Upper lobe of right lung (tissue), 1 donor: ENCODE measurements around the gene CFAP73. TPM values are rescaled to one million over a fixed set of nuclear protein-coding genes. Genes with fewer than 3 reads are reported as not detected.

ENCODE experiments used
- ATAC-seq: fragments of 200-7000 bp; cut with Tn5 transposase; one replicate; pipeline ENCODE4 v1.9.1; 2020; ENCODE audit warnings: mild to moderate bottlenecking, moderate library complexity
- DNase-seq: peaks from one replicate; pipeline ENCODE4 v3.0.0-alpha.2; 2020
- H3K27ac ChIP-seq: fragments of 200-600 bp; one replicate; pipeline ENCODE4 v1.8.0; 2022
- H3K27me3 ChIP-seq: fragments of 200-600 bp; one replicate; pipeline ENCODE4 v1.8.0; 2022; ENCODE audit warnings: mild to moderate bottlenecking
- H3K36me3 ChIP-seq: fragments of 200-600 bp; one replicate; pipeline ENCODE4 v1.8.0; 2022
- H3K4me1 ChIP-seq: fragments of 200-600 bp; one replicate; pipeline ENCODE4 v1.8.0; 2022
- H3K4me3 ChIP-seq: fragments of 200-600 bp; one replicate; pipeline ENCODE4 v1.8.0; 2022; ENCODE audit warnings: mild to moderate bottlenecking
- H3K9me3 ChIP-seq: fragments of 200-600 bp; one replicate; pipeline ENCODE4 v1.8.0; 2022
- CTCF ChIP-seq: fragments of 200-600 bp; IDR thresholded peaks from one replicate; pipeline ENCODE4 v1.8.0; 2022; ENCODE audit warnings: antibody characterized with exemption
- intact Hi-C: fragments of 100-400 bp; cut with DNase I; formaldehyde crosslinking; loops from one replicate; pipeline ENCODE4 v1.11.0; 2022
- total RNA-seq: library from RNA; stranded (reverse); fragmentation: NEBNext Ultra II Directional; extraction: Animal tissue kit (Norgen Biotek cat#: 25700); gene quantifications from one replicate; pipeline ENCODE4 v1.2.1, GENCODE V29; 2021
- donor health status: DM: no; HTN: yes; CAD: no; lungs with severe emphysema.

CFAP73 gene
- total RNA-seq, 1 donor from 2014 or later, result not detected

- TF ChIP-seq CTCF, result no peak
- H3K27me3 ChIP-seq, result no peaks in the 10 kb centered on the region
- peaks cover 4% of the 10 kb centered on the region for H3K4me1 ChIP-seq
- H3K27ac ChIP-seq, result no peak overlapping the region
- DNase-seq, result no peak
- no peak overlapping the region for H3K4me3 ChIP-seq
- intact Hi-C loops, result loop anchor here (10.0 kb wide), 1 partner anchor 118 kb away; the partner anchor contains the start of gene DTX1
- no peak for ATAC-seq
- H3K9me3 ChIP-seq, result no peaks in the 10 kb centered on the region
- peaks cover 100% of the 10 kb centered on the region for H3K36me3 ChIP-seq
Measured at GRCh38 chr12:113173081-113173698, 23.7 kb downstream of the CFAP73 start.

GRCh38 chr12:113174461-113175384 is 25.2 kb downstream of the CFAP73 start:
- H3K27ac ChIP-seq, result no peak overlapping the region
- intact Hi-C loops, result loop anchor here (10.0 kb wide), 1 partner anchor 120 kb away; the partner anchor contains the start of gene DTX1
- H3K9me3 ChIP-seq, result no peaks in the 10 kb centered on the region

GRCh38 chr12:113179023-113179422 is 29.5 kb downstream of the CFAP73 start:
- no peak for ATAC-seq
- no peak for DNase-seq
- Histone ChIP-seq H3K4me3 (no peak overlapping the region), H3K9me3 (no peaks in the 10 kb centered on the region), H3K4me1 (peaks cover 9% of the 10 kb centered on the region), H3K27me3 (no peaks in the 10 kb centered on the region), H3K27ac (no peak overlapping the region), H3K36me3 (peaks cover 72% of the 10 kb centered on the region)
- intact Hi-C loops, result loop anchor here (10.0 kb wide), 1 partner anchor 124 kb away; the partner anchor contains the start of gene DTX1
- no peak for TF ChIP-seq CTCF

More at GRCh38 chr12:113174461-113175384, 25.2 kb downstream of the CFAP73 start:
- DNase-seq (peak; percentile 83), ATAC-seq (peak; percentile 92)
- TF ChIP-seq CTCF, result peak; percentile 99
- Histone ChIP-seq H3K4me3 (no peak overlapping the region), H3K4me1 (peaks cover 4% of the 10 kb centered on the region), H3K27me3 (no peaks in the 10 kb centered on the region), H3K36me3 (peaks cover 100% of the 10 kb centered on the region)

GRCh38 chr12:113180333-113180732 is 30.8 kb downstream of the CFAP73 start:
- Histone ChIP-seq H3K4me3 (no peak overlapping the region), H3K9me3 (no peaks in the 10 kb centered on the region), H3K36me3 (peaks cover 58% of the 10 kb centered on the region), H3K27ac (no peak overlapping the region), H3K4me1 (peaks cover 9% of the 10 kb centered on the region), H3K27me3 (no peaks in the 10 kb centered on the region)
- no peak for DNase-seq
- intact Hi-C loops, result no loop called here
- TF ChIP-seq CTCF, result no peak
- no peak for ATAC-seq

- no peak for TF ChIP-seq CTCF
- no peaks in the 10 kb centered on the region for H3K27me3 ChIP-seq
- intact Hi-C loops, result no loop called here
- H3K36me3 ChIP-seq, result peaks cover 42% of the 10 kb centered on the region
- no peaks in the 10 kb centered on the region for H3K9me3 ChIP-seq
- no peak overlapping the region for H3K4me3 ChIP-seq
- DNase-seq, result no peak
- no peak overlapping the region for H3K27ac ChIP-seq
- no peak for ATAC-seq
- H3K4me1 ChIP-seq, result peaks cover 18% of the 10 kb centered on the region
Measured at GRCh38 chr12:113181975-113182374, 32.5 kb downstream of the CFAP73 start.
